GM18909 (cell line): ENCODE data around the gene YAF2.
"Not testable (repeated sequence)": the region's sequence is repeated elsewhere in the genome, so short reads cannot be mapped to it uniquely, and the experiment has no call there.

Source experiments
- ATAC-seq: cut with Tn5 transposase; IDR thresholded peaks from one replicate; pipeline ENCODE4 v1.9.1; 2021; ENCODE audit warnings: mild to moderate bottlenecking; ENCODE audit not compliant: unreplicated experiment, poor library complexity

YAF2 gene

GRCh38 chr12:42204362-42204761, 33.7 kb downstream of the YAF2 start:
- ATAC-seq: no peak

DNA sequence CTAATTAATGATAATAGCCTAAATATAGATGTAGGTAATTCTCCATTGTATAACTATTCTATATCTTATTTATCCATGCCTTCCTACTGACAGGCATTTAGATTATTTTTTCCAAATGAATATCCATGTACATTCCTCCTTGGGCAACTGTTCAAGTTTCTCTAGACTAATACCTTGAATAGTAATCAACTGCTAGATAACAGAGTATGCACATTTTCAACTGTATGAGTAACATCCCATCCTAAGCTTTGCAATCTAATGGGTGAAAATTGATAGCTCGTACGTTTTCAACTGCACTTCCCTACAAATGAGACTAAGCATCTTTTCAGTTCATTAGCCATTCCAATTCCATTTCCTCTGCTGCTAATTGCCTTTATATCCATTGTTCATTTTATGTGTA, 37.0 kb downstream of the YAF2 start:
- ATAC-seq: no peak

DNA sequence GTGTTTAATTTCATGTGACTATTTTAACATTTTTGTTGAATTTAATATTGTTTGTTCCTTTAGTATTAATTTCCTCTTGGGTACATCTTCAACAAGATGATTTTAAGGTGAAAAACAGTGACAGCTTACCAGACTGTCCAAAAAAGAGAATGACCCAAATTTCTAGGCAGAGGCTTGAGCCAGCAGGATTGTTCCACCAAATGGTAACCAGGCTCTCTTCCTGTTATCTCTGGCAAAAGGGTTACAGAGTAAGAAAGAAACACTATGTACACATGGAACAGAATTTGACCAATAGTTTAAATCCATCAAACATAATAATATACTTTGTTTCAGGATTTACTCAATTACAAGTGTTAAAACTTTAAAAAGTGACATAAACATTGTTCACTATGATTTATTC, 39.0 kb downstream of the YAF2 start:
- ATAC-seq: no peak

GRCh38 chr12:42196723-42197603, 41.1 kb downstream of the YAF2 start:
- no peak for ATAC-seq

- ATAC-seq: no peak
These were observed 45.4 kb downstream of the YAF2 start for GRCh38 chr12:42192686-42193085.

DNA sequence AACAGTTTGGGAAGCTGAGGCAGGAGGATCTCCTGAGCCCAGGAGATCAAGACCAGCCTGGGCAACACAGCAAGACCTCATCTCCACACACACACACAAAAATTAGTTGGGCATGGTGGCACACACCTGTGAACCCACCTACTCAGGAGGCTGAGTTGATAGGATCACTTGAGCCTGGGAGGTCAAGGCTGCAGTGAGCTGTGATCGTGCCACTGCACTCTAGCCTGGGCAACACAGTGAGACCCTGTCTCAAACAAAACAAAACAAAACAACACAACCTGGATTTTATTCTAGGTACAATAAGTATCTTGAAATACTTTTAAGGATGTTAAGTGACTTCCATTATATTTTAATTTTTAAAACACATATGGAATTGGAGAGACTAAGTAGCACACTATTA, 45.8 kb downstream of the YAF2 start:
- ATAC-seq: no peak

DNA sequence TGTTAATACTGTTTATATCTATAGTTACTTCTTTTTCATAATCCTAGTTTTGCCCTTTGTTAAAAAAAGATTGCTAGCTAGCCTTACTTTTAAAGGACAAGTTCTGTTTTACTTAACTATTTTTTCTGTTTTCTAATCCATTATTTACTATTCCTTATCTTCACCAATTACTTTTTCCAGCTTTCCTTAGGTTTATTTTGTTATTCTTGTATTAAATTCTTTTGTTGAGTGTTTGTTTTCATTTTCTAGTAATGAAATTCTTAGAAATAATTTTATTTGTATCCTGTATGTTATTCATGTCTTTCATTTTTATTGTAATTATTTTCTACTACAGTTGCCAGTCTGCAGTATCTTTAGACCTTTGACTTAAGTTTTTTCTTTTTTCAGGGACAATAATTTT, 47.7 kb downstream of the YAF2 start:
- ATAC-seq: no peak

DNA sequence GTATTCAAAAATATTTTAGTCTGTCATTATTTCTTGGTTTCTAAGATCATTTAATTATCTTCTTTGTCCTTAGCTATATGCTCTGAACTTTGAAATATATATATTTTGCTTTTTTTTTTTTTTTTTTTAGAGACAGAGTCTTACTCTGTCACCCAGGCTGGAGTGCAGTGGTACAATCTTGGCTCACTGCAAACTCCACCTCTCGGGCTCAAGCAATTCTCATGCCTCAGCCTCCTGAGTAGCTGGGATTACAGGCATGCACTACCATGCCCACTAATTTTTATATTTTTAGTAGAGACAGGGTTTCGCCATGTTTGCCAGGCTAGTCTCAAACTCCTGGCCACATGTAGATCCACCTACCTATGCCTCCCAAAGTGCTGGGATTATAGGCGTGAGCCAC, 49.8 kb downstream of the YAF2 start:
- ATAC-seq: not testable (repeated sequence)

GRCh38 chr12:42187799-42188198, 50.2 kb downstream of the YAF2 start:
- no peak for ATAC-seq

GRCh38 chr12:42186793-42187192, 51.3 kb downstream of the YAF2 start:
- no peak for ATAC-seq

DNA sequence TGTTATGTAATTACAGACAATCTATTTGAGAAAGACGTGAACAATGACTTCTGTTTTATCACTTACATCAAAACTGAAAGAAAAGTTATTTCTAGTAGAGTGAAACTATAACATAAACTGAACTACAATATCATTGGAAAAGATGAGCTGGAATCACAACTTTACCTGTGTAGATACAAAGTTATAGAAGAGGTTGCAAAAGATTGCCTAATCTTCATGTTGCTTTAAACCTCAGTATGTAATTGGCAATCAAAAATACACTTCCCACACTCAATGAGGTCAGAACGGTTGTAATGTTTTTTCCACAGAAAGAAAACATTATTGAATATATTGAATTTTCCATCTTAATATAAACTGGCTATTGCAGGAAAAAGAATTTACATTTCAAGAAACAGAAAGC, 55.7 kb downstream of the YAF2 start:
- no peak for ATAC-seq

DNA sequence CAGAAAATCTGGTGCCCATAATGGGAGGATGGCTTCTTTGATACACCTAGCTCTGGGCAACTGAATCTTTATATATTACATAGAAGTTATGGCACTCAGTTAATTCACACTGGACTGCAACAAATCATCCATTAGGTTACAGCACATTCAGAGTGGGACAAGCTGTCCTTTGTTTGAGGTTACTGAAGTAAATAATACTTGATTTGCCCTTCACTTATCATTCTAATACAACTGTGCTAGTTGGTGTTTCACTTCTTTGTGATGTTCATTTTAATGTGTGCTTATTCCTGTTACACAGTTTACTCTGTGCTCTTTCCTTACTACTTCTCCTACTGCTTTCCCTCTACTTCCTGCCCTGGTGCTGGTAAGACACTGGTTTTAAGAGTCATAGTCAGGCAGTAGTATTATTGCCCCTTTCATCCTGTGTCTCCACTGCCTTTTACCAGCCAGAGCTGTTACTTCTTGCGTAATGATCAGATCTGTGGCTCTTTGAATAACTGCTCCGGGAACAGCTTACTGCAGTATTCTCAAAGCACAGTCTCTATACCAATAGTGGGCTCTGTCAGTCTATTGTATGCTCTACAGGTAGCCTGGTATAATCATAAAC, 57.0 kb downstream of the YAF2 start:
- ATAC-seq: no peak

DNA sequence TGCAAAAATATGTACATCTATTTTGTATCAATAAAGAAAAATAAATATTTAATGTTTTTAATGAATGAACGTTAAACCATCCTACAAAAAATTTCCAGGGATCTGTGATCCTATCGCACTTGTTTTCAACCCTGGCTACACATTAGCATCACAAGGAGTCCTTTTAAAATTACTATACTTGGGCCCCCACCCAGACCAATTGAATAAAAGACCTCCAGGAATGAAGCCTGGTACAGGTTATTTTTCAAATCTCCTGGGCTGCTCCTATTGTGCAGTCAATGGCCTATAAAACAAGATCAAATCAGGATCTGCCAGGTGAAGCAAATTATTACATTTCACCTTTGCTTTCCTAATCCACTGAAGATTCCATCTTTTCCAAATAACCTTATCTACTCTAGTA, 59.9 kb downstream of the YAF2 start:
- ATAC-seq: no peak

DNA sequence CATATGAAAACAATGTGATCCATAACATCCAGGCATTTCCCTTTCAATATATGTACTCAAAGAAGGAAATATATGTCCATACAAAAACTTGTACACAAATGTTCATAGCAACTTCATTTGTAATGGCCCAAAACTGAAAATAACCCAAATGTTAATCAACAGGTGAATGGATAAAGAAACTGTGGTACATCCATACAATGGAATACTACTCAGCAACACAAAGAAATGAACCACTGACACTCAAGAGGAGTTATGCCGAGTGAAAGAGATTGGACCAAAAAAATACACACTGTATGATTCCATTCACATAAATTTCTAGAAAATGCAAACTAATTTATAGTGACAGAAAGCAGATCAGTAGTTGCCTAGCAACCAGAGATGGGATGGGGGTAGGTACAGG, 63.1 kb downstream of the YAF2 start:
- ATAC-seq: no peak

GRCh38 chr12:42173961-42174521, 64.0 kb downstream of the YAF2 start:
- ATAC-seq: no peak

DNA sequence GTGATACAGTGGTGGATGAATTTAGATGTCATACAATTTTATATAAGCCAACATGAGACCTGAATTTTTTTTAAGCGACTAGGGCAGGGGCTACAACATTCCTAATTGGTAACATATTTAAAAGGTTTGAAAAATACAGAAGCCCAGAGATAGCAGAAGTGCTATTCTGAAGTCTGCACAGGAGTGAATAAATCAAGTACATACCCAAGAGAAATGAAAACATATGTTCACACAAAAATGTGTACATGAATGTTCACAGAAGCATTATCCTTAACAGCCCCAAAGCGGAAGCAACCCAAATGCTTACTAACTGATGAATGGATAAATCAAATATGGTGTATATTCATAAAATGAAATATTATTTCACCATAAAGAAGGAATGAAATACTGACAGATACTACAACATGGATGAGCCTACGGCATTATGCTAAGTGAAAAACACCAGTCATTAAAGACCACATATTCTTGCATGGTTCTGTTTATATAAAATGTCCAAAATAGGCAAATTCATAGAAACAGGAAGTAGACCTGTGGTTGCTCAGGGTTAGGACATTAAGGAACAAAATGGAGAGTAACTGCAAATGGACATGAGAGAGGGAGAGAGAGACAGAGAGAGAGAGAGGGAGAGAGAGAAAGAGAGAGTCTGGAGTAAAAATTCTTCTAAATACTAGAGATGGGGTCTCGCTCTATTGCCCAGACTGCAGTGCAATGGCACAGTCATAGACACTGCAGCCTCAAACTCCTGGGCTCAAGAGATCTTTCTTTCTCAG, 65.4 kb downstream of the YAF2 start:
- no peak for ATAC-seq

DNA sequence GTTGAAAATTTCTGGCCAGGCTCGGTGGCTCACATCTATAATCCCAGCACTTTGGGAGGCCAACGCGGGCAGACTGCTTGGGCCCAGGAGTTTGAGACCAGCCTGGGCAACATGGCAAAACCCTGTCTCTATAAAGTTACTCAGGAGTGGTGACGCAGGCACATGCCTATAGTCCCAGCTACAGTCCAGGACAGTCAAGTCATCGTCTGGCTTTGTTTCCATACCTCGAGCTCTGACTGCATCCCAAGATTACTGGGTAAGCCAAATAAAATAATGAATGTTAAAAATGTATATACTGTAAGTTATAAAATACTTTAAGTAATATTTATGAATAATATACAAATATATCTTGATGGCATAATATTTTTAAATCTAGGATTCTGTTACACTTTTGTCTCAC, 70.3 kb downstream of the YAF2 start:
- ATAC-seq: no peak

- no peak for ATAC-seq
These were observed 71.5 kb downstream of the YAF2 start for GRCh38 chr12:42166501-42166900.

DNA sequence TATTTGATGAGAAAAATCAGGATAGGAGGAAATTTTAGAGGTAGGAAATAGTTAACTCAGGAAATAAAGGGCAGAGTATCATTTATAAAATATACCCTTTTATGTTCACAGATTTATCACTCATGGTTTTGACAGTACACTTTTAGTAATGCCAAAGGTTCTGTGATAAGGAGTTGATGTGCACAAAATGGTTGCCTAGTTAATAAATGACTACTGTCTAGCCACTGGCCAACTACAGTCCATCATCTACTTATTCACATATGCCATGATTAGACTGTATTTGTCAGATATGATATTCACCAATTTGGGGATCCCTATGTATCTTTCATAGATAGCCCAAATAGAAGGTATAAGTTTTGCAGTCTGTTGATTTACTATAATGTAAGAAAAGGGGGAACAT, 74.1 kb downstream of the YAF2 start:
- ATAC-seq: no peak

- no peak for ATAC-seq
These were observed 75.1 kb downstream of the YAF2 start for GRCh38 chr12:42162965-42163364.

GRCh38 chr12:42162193-42162592, 75.9 kb downstream of the YAF2 start:
- no peak for ATAC-seq
